Measurements from ENCODE around the gene TYSND1.

- TF ChIP-seq ZNF234 (CRISPR knock-in tag; conservative IDR thresholded peaks at IDR 0.05) (no peak), HDAC2 (CRISPR knock-in tag; IDR thresholded peaks at IDR 0.05) (no peak), PRDM10 (CRISPR knock-in tag; IDR thresholded peaks at IDR 0.05; ENCODE audit: low read depth) (no peak), KAT2B (IDR thresholded peaks at IDR 0.05; ENCODE audit: borderline replicate concordance, low read depth, low read length) (no peak), ZBTB33 (CRISPR knock-in tag; IDR thresholded peaks at IDR 0.05) (no peak), POLR2A (IDR thresholded peaks at IDR 0.05; ENCODE audit: insufficient read depth in 1 of 2, low read depth in 2 of 2, low read length in 2 of 2) (no peak), BCLAF1 (IDR thresholded peaks at IDR 0.05) (no peak), MXD4 (CRISPR knock-in tag; IDR thresholded peaks at IDR 0.05) (no peak), CTCF (CRISPR knock-in tag; IDR thresholded peaks at IDR 0.05) (no peak), FOXA1 (IDR thresholded peaks at IDR 0.05) (no peak), FOXA1 (CRISPR knock-in tag; IDR thresholded peaks at IDR 0.05) (no peak)
- TF ChIP-seq, protein P1, sequence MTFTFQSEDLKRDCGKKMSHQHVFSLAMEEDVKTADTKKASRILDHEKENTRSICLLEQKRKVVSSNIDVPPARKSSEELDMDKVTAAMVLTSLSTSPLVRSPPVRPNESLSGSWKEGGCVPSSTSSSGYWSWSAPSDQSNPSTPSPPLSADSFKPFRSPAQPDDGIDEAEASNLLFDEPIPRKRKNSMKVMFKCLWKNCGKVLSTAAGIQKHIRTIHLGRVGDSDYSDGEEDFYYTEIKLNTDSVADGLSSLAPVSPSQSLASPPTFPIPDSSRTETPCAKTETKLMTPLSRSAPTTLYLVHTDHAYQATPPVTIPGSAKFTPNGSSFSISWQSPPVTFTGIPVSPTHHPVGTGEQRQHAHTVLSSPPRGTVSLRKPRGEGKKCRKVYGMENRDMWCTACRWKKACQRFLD (CRISPR knock-in tag; IDR thresholded peaks at IDR 0.05; ENCODE audit: borderline replicate concordance): no peak
- TF ChIP-seq, protein P2, sequence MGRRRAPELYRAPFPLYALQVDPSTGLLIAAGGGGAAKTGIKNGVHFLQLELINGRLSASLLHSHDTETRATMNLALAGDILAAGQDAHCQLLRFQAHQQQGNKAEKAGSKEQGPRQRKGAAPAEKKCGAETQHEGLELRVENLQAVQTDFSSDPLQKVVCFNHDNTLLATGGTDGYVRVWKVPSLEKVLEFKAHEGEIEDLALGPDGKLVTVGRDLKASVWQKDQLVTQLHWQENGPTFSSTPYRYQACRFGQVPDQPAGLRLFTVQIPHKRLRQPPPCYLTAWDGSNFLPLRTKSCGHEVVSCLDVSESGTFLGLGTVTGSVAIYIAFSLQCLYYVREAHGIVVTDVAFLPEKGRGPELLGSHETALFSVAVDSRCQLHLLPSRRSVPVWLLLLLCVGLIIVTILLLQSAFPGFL (CRISPR knock-in tag; IDR thresholded peaks at IDR 0.05): no peak
Measured at GRCh38 chr10:70088308-70088698, 58.2 kb downstream of the TYSND1 start.

Data from HepG2 (cell line).